ELF-1 (cell line): ENCODE data around the gene CD86.
"Not testable (repeated sequence)": the region's sequence is repeated elsewhere in the genome, so short reads cannot be mapped to it uniquely, and the experiment has no call there.

ENCODE experiments used
- DNase-seq: peaks from one replicate; pipeline ENCODE4 v3.0.0-alpha.2; 2016; ENCODE audit warnings: low read depth, low spot score

Gene CD86, protein sequence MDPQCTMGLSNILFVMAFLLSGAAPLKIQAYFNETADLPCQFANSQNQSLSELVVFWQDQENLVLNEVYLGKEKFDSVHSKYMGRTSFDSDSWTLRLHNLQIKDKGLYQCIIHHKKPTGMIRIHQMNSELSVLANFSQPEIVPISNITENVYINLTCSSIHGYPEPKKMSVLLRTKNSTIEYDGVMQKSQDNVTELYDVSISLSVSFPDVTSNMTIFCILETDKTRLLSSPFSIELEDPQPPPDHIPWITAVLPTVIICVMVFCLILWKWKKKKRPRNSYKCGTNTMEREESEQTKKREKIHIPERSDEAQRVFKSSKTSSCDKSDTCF

DNA sequence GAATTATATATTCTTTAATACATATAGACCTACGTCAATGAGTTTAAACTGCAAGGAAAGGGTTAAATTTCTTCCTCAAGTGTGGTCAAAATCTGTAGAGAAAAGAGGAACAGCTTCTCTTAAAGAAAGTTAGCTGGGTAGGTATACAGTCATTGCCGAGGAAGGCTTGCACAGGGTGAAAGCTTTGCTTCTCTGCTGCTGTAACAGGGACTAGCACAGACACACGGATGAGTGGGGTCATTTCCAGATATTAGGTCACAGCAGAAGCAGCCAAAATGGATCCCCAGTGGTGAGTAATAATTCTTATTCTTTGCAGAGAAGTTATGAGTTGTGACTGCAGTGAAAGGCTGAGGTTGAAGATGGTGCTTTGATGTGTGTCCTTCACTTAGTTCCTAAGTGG, at the start of gene CD86:
Gene CD86 (plus strand): TSS at position 148 of the 400 bp plus-strand sequence. CDS start 128 bp downstream, at position 276.
- no peak for DNase-seq

DNA sequence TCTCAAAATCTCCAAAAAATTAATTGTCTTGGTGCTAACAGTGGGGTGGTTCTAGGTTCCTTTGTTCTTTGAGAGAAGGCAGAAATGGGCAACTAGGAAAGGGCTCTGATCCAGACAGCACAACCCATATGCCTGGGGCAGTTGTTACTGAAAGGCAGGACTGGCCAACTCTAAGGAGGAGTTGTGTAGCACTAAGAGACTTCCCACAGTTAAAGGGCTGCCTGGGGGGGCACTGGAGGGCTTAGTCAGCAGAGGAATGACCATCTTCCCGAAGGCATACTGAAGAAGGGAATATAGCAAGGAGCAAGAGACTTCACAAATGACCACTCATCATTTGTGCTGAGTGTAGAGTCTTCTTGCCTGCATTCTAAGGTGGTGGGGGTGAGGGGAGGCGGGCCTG, 48.9 kb upstream of the CD86 start:
- DNase-seq = peak; percentile 34

DNA sequence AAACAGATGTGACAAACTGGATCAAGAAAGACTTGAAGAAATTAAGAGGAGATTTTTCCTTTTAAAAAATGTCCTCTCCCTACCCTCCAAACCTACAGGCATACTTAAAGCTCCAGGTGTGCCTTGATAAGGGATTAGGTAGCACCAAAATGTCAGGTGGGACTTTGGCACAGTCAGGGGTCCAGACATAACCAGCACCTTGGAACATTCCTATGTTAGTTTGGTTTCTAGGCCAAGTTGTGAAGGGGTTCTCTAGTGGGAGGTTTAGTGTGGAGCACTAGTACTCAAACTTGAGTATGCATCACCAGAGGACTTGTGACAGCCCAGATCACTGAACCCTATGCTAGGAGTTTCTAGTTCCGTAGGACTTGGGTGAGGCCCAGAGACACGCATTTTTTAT, 47.0 kb upstream of the CD86 start:
- no peak for DNase-seq

DNA sequence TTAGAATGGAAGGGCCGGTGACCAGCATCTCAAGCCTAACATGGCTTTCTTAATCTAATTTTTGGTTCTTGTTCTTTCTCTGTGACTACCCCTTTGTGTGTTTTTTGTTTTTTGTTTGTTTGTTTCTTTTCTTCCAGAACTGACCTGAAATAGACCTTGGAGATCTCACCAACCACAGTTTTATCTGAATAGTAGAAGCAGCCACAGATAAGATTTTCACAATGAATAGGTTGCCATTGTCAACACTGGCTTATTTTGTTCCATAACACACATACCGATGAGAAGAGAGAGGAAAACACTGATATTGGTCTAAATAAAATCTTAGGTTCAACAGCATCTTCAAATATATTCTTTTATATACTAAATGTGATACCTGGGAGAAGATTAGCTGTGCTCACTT, 44.7 kb upstream of the CD86 start:
- DNase-seq = no peak

DNA sequence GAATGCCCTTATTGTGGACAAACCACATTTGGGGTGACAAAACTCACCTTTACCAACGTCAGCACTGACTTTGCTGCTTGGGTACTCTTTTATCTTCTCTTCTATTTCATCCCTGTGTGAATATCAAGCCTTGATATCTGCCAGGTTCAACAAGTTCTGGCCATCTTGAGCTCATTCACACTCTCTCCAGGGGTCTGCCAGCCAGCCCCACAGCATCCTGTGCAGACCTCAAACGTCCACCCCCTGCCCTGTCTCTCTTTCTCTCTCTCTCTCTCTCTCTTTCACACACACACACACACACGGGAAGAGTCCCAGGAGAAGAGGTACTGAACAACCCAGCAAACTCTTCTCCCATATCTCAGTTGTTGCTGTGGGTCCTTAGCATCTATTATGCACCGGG, 43.8 kb upstream of the CD86 start:
- no peak for DNase-seq

DNA sequence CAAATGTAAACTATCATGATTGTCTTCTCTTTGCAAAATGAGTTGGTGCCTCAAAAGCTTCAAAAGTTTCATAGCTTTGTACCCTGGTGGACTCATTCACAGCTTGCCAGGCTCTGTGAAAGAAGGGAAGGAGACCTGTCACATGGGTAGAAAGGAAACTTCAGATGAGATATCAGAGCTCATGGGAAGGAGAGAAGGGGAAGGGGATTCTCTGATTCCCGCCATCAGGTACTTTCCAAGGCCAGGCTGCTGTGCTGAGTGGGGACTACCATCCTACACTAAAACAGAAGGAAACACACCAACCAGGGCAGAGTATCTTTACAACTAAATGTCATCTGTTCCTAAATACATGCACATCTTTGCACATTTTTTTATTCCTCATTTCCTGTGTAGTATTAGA, 42.3 kb upstream of the CD86 start:
- DNase-seq = no peak

DNA sequence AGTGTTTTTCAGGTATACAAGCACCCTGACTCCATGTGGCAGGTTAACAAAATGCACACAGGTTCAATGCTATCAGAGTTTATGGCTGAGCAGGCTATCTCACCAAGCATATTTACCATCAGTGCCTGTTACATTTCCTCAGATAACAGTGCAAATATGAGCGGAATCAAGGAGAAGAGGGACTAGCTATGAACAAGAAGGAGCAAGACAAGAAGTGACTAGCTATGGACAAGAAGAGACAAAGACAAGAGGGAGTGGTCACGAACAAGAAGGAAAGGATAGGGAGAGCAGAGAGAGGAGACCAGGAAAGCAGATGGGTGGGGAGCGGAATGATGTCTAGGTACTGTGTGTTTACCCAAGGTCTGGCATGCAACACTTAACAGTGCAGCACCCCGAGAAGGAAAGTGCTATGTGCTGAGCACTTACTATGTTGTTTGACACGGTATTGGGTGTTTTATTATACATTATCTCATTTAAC, 41.7 kb upstream of the CD86 start:
- DNase-seq = no peak

DNA sequence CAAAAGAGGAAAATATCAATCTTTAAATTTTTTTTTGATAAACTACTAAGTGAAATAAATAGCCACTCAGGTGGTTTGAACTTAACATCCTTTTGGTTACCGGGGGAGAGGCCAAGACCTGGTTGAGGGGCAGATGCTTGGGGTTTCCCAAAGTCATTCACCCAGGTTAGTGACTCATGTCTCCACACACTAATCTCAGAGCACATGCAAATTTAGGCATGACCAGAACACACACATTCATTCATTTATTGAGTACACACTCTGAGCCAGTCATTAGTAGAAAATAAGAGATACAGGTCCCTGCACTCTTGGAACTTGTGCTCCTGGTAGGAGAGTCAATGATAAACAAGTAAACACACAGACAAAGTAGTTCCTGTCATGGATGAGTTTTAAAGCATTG, 40.4 kb upstream of the CD86 start:
- DNase-seq = no peak

DNA sequence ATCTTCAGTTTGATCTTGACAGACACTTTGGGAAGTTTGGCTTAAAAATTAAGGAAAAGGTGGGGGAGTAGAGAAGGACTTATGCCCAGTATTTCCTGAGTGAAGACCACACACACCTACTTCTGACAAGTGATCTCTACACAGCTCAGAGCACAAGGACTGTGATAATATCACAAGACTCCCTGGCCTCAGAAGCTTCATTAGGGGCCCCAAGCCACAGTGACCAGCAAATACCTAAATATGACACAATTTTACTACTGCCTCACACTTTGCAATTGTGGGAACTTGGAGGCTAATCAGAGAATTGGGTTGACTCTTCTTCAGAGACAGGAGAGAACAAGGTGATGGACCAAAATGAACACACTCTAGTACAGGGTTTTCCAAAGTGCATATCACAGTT, 35.7 kb upstream of the CD86 start:
- DNase-seq = no peak

DNA sequence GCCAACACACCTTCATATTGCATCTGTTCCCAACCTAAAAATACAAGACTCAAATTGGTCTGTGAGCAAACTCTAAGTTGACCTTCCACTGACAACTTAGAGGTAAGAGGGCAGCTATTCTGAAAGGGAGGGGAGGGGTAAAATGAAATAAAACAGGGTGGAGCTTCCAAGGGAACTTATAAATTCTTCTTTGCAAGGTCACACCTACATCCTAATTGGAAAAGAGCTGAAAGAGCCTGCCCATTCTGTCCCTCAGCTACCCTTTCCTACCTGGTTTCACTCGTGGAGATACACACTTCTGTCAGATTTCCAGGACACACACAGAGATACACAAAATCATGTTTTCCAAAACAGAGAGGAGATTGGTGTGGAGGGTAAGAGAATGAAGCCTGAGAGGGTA, 34.1 kb upstream of the CD86 start:
- no peak for DNase-seq

DNA sequence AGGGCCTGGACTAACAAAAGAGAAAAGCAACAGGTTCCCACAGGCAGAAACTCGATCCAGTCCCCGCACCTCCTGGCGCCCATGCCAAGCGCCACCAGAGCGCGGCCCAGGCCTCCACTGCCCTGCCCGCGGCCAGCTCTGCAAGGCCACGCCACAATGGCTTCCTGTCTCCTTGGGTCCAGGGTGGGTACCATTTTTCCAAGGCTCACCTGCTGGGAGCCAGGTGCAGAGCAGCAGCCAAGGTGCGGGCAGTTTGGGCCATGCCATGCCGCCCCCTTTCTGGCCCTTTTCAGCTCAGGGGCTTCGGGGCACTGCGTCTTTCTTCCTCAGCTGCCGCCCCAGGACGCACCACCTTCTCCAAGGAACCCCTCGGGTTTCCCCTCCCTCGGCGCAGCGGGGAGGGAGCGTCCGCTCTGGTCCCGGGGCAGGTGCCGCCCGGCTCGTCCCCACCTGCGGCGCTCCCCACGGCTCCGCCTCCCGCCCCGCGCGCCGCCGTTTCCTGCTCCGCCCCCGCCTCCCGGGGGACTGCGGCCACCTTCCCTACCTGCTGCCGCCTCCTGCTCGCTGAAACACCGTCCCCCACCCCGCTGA, 33.3 kb upstream of the CD86 start, which contains the start of gene ILDR1:
Gene ILDR1 (minus strand): TSS at position 437 of the 591 bp plus-strand sequence. CDS start 170 bp downstream, at position 267.
- peak; percentile 55 for DNase-seq

DNA sequence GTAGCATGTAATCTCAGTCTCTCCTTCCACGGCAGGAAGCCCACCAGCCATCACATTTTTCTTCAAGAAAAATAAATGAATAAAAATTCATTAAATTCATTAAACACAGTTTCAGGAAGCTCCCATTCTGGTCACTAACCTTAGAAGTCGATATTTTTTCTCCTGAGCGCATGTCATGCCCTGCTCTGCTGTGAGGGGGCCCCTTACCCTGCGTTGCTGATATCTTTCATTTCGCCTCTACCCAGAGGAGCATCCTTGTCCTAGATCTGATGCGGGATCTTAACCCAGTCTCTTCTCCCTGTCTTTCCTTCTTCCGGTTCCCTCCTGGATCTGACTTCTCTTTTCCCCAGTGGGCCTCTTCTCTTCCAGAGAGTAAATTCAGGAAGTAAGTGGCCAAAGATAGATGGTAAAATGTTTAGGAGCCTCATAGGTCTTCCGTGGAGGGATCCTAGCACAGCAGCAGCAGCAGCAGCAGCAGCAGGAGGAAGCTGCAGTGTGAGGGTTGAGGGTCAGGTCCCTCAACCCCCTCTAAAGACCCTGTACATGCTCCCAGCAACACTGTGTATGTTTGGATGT, 31.7 kb upstream of the CD86 start:
- no peak for DNase-seq

DNA sequence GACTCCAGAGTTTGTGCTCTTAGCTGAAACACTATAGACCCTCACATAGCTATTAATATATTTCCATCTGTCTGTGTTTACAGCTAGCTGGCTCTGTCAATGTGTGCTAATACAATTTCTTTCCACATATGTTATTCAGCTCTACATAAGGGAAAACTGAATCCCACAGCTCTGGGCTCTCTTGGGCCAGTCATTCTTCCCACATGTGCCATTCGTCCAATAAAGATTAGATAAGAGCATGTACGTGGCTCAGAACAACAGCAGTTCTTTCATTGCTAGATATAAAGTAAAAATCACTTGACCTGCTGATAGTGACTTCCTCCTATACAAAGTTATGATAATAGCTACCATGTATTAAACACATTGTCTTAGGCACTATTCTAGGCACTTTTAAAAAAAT, 30.4 kb upstream of the CD86 start:
- DNase-seq = no peak

DNA sequence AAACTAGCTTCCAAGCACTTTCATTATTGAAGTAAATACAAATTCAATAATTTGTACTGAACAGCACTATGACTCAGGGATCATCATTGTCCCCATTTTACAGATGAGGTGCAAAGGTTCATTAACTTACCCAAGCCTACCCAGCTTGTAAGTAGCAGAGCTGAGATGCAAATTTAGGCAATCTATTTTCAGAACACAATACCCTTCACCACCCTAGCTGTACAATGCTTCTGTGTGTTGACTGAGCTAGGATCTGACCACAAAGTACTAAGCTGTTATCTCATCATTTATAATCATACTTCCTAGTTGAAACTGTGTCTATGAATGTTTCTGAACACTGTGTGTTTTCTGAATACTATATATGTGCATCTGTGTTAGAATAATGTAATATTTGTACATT, 29.9 kb upstream of the CD86 start:
- DNase-seq = no peak

DNA sequence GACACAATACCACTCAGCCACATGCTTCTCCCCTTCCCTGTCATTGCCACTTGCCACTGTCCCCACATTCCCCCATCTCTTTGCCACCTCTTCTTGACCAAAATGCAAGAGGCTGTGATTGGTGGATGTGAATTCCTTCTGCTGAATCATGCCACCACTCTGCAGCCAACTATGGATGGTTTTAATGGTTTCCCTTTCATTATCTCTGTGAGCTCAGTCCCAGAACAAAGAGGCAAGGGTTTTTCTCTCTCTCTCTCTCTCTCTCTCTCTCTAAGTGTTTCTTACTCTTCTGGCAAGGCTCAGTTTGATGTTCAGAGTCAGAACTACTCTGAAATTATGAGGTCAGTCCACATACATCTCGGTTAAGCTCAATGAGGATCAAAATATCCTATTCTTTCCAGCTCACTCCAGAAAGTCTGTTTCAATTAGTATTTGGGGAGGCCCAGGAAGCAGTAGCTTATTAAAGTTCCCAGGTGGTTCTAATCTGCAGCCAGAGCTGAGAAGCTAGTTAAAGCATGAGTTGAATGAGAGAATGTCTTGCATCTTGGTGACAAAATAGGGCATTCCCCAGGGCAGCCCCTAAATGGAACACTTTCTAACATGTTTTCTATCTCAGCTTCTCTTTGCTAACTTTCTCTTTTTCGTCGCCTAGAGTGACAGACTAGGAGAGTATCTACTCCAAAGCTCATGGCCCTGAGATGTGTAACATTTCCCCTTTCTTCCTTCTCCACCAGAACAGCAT, 24.6 kb upstream of the CD86 start:
- no peak for DNase-seq

DNA sequence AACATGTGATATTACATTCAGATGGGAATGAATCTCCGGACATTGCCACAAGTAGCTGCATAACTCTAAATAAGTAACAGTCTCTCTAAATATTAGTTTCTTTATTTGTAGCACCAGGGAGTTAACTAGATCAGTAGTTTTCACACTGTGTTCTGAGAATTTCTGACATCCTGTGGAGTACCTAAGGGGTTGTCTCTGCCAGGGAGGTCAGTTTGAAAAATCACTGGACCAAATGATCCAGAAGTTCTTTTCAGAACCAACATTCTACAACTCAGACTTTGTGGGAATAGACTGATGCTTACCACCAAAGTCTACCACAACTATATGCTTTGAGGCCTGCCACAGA, 24.1 kb upstream of the CD86 start:
- DNase-seq = no peak

DNA sequence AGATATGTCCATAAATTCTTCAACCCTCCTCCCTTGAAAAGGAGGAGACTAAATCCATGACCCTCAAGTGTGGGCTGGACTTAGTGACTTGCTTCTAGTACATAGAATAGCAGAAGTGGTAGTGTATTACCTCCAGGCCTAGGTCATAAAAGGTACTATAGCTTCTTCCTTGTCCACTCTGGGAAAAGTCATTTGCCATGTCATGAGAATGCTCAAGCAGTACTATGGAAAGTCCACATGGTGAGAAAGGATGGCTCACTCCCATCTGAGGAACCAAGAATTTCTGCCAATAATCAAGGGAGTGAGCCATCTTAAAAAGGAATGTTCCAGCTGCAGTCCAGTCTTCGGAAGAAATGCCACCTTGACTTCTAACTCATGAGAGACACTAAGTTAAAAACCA, 22.6 kb upstream of the CD86 start:
- no peak for DNase-seq

DNA sequence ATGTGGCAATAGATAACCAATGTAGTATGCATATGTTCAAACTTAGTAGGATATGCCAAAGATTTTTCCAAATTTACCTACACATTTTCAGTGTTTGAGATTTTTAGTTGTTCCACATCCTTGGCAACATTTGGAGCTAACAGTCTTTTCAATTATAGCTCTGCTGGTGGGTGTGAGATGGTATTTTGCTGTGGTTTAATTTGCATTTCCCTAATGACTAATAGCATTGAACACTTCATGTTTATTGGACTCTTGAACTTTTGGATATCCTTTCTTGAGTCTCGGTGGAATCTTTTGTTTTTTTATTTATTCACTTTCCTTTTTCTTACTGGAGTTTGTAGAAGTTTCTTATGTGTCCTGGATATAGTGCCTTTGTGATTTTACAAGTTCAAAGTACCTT, 22.1 kb upstream of the CD86 start:
- no peak for DNase-seq

DNA sequence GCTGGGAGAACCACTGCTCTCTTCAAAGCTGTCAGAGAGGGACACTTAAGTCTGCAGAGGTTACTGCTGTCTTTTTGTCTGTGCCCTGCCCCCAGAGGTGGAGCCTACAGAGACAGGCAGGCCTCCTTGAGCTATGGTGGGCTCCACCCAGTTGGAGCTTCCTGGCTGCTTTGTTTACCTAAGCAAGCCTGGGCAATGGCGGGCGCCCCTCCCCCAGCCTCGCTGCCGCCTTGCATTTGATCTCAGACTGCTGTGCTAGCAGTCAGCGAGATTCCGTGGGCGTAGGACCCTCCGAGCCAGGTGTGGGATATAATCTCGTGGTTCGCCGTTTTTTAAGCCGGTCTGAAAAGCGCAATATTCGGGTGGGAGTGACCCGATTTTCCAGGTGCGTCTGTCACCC, 7.9 kb upstream of the CD86 start:
- DNase-seq = not testable (repeated sequence)

DNA sequence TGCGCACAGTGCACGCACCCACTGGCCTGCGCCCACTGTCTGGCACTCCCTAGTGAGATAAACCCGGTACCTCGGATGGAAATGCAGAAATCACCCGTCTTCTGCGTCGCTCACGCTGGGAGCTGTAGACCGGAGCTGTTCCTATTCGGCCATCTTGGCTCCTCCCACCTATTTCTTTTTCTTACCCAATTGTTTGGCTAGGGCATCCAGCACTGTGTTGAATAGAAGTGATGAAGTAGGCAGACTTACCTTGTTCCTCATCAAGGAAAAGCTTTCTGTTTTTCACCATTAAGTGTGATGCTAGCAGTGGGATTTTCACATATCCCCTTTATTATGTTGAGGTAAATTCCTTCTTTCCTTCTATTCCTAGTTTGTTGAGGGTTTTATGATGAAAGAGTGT, 7.4 kb upstream of the CD86 start:
- not testable (repeated sequence) for DNase-seq

DNA sequence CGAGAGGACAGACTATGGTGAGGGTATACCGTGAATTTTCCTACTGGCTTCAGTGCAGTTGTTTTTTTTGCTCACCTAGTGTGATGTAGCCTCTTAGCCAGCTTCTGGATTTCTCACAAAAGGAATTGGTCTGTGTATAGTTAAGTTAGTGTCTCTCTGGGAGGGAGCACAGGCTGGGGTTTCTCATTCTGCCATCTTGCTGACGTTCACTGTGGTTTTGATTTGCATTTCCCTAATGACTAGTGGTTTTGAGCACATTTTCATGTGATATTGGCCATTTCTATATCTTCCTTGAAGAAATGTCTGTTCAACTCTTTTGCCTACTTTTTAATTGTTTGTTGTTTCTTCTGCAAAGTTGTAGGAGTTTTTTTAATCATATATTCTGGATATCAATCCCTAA, 2.2 kb upstream of the CD86 start:
- DNase-seq = no peak

DNA sequence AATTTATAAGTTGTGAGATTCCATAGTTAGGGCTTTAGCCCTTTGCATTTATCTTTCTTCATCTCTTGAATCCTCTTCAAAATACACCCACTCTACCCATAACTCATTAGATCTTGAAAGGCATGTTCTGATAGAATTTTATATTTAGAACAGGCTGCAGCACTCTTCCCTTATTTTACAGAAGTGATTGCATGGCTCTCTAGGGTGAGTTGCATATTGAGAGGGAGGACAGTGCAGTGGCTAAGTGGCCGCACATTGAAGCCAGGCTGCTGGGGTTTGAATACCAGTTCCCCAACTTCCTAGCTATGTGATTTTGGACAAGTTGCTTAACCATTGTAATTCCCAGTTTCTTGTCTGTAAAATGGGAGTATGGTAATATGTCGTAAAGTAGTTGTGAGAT, 2.5 kb downstream of the CD86 start:
- no peak for DNase-seq
